GM15510 (cell line): ENCODE measurements around the gene SYVN1.

Experiments
- POLR2A ChIP-seq: IDR thresholded peaks from 3 replicates; pipeline ENCODE4 v1.6.1; 2011; ENCODE audit warnings: borderline replicate concordance; ENCODE audit not compliant: insufficient read length; ENCODE audit errors: extremely low read depth

SYVN1 gene

GRCh38 chr11:65078786-65079342 lies 55.5 kb downstream of the SYVN1 start:
- no peak for TF ChIP-seq POLR2A

GRCh38 chr11:65078151-65078550 lies 56.2 kb downstream of the SYVN1 start:
- TF ChIP-seq POLR2A: no peak

GRCh38 chr11:65077451-65077850 lies 56.9 kb downstream of the SYVN1 start:
- no peak for TF ChIP-seq POLR2A
